IPS-15b (cell line): ENCODE measurements around the gene NMT1.
"Not testable (repeated sequence)": the region's sequence is repeated elsewhere in the genome, so short reads cannot be mapped to it uniquely, and the experiment has no call there.

Source experiments
- H3K27me3 ChIP-seq: one replicate; pipeline ENCODE4 v1.6.1; 2013; ENCODE audit warnings: low read length; ENCODE audit not compliant: control insufficient read depth, insufficient read depth
- H3K36me3 ChIP-seq: one replicate; pipeline ENCODE4 v1.6.1; 2013; ENCODE audit warnings: low read length; ENCODE audit not compliant: control insufficient read depth, insufficient read depth
- H3K4me1 ChIP-seq: one replicate; pipeline ENCODE4 v1.6.1; 2013; ENCODE audit warnings: mild to moderate bottlenecking, low read length; ENCODE audit not compliant: control insufficient read depth, insufficient read depth
- H3K4me3 ChIP-seq: one replicate; pipeline ENCODE4 v1.5.1; 2013; ENCODE audit warnings: low read depth, low read length
- H3K9ac ChIP-seq: one replicate; pipeline ENCODE4 v1.6.1; 2013; ENCODE audit warnings: low read depth, mild to moderate bottlenecking, low read length
- H3K9me3 ChIP-seq: one replicate; pipeline ENCODE4 v1.6.1; 2013; ENCODE audit warnings: mild to moderate bottlenecking, low read length; ENCODE audit not compliant: control insufficient read depth, insufficient read depth

NMT1 gene

DNA sequence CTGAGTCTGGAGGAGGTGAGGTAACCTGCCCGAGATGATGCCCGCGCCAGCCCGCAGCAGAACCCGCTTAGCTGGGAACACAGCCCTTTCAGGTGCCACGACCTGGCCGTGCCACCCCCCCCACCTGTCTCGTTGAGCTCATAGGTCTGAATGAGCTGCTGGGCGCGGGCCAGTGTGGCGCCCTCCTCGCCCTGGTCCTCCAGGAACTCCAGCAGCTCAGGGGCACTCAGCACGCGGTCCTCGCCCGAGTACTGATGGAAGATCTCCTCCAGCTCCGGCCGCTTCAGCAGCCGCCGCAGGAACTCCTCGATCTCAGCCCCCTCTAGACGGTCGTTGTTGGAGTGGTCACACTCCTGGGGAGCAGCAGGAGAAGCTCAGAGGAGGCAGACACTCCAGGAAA, 57.6 kb downstream of the NMT1 start:
- Histone ChIP-seq H3K27me3 (no peaks in the 10 kb centered on the region), H3K9ac (no peak overlapping the region), H3K9me3 (no peaks in the 10 kb centered on the region), H3K4me3 (no peak overlapping the region), H3K36me3 (no peaks in the 10 kb centered on the region), H3K4me1 (no peaks in the 10 kb centered on the region)

DNA sequence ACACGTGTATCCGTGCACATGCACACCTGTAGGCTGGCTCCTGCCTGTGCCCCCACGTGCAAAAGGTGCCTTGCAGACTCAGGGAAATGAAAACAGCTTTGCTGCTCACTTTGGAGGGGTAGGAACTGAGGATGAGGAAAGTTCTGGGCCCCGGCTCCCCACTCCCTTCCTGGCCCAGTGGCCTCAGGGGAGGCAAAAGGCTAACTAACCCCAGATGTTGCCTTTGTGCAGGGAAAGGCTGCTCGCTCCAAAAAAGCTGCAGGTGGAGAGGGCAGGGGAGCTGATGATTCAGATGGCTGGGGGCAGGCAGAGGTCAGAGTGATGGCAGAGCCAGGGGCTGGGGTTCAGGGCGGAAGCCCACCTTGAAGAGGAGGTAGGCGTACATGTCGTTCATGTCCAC, 58.8 kb downstream of the NMT1 start:
- no peak overlapping the region for H3K9ac ChIP-seq
- no peaks in the 10 kb centered on the region for H3K36me3 ChIP-seq
- no peak overlapping the region for H3K4me3 ChIP-seq
- no peaks in the 10 kb centered on the region for H3K9me3 ChIP-seq
- H3K27me3 ChIP-seq = no peaks in the 10 kb centered on the region
- H3K4me1 ChIP-seq = no peaks in the 10 kb centered on the region

DNA sequence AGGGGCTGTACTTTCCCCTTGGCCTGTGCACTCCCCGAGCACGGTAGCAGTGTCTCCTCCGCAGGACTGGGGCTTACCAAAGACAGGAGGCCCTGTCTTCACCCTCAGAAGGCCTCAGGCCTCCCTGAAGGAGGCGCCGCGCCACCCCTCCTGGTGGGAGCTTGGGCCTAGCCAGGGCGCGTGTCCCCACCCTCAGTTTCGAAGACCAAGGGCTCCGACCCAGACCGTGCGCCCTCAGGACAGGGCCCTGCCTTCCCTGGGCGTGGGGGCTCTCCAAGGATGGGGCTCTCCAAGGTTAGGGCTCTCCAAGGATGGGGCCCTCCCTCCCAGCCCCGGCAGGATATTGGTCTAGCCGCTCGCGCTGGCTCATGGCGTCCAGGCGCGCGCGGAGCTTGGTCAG, 59.4 kb downstream of the NMT1 start:
- H3K27me3 ChIP-seq = no peaks in the 10 kb centered on the region
- no peak overlapping the region for H3K4me3 ChIP-seq
- no peak overlapping the region for H3K9ac ChIP-seq
- H3K36me3 ChIP-seq = no peaks in the 10 kb centered on the region
- H3K9me3 ChIP-seq = no peaks in the 10 kb centered on the region
- H3K4me1 ChIP-seq = no peaks in the 10 kb centered on the region

DNA sequence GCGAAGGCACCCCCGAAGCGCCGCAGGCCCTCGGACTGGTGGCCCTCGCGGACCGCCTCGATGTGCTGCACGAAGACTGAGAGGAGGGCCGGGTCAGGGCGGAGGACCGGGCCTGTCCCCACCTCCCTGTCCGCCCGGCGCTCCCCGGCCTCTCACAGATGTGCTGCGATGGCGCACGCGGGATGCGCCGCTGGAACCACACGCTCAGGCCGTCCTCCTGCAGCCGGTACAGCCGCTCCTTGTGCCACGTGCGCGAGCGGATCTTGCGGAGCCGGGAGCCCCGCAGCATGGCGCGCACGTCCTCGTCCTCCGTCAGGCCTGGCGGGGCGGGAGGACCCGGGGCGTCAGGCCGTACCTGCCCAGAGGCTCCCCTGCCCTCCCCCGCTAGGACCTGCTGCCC, 59.9 kb downstream of the NMT1 start:
- Histone ChIP-seq H3K4me1 (no peaks in the 10 kb centered on the region), H3K27me3 (no peaks in the 10 kb centered on the region), H3K36me3 (no peaks in the 10 kb centered on the region), H3K4me3 (no peak overlapping the region), H3K9ac (no peak overlapping the region), H3K9me3 (no peaks in the 10 kb centered on the region)

DNA sequence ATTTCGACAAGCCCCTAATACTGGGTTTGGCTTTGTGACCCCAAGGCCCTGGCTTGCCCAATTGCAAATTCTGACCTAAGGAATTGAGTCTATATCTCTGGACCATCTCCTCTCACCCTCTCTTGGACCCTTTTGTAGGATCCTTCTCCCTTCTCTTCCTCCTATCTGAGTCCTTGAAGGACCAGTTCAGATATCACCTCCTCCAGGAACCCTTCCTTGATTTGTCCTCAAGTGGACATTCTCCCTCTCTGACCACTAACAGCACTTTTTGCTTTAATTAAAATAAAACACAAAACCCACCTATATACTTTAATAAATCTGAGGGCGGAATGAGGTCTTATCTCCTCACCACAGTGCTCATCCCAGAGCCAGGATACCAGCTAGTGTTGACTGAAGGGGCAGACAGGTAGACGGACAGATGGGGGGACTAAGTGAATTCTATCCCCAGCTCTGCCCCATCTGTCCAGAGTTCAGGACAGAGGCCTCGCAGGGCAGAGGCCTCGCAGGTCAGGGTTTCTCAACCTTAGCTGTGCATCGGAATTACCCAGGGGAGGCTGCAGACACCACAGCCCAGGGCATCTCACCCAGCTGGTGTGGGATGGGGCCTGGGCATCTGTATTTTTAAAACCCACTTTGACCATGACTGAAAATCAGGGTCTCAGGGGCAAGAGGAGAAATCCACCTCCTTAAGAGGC, 62.1 kb downstream of the NMT1 start:
- Histone ChIP-seq H3K9ac (no peak overlapping the region), H3K36me3 (no peaks in the 10 kb centered on the region), H3K4me3 (no peak overlapping the region), H3K4me1 (no peaks in the 10 kb centered on the region), H3K9me3 (no peaks in the 10 kb centered on the region), H3K27me3 (no peaks in the 10 kb centered on the region)

DNA sequence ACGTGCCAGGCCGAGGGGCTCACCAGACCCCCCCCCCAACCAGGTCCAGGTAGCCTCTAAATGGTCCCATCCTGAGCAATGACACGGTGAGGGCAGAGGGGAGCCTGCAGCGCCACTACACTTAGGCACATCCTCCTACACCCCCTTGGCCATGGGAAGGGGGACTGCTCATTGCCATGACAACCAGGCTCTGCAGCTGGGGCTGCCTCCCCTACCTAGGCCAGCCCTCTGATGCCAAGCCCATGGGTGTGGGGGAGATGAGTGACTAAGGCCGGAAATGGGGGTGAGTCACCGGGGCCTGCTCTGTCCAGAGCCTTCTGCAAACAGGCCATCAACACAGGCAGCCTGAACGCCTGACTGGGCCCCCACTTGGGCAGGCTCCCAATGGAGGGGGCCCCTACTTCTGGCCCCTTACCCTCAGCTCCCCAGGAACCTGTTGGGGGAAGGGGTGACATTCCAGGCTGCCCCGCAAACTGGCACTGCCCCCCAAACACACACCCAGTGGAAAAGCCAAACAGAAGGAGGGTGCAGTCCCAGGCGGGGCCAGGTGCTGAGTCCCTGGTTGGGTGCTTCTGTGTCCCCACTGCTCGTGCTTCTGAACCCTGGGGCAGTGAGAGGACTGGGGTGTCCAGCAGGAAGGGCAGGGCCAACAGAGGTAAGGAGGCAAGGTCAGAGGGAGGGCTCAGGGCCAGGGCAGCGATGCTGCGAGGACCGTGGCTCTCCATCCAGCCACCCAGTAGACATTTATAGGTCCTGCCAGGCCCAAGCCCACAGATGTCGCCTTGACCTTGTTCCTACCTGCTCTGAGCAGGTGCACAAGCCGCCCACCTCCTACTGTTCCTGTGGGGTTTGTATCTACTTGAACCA, 63.0 kb downstream of the NMT1 start:
- H3K4me3 ChIP-seq = no peak overlapping the region
- H3K4me1 ChIP-seq = no peaks in the 10 kb centered on the region
- no peaks in the 10 kb centered on the region for H3K9me3 ChIP-seq
- H3K27me3 ChIP-seq = no peaks in the 10 kb centered on the region
- H3K36me3 ChIP-seq = no peaks in the 10 kb centered on the region
- no peak overlapping the region for H3K9ac ChIP-seq

DNA sequence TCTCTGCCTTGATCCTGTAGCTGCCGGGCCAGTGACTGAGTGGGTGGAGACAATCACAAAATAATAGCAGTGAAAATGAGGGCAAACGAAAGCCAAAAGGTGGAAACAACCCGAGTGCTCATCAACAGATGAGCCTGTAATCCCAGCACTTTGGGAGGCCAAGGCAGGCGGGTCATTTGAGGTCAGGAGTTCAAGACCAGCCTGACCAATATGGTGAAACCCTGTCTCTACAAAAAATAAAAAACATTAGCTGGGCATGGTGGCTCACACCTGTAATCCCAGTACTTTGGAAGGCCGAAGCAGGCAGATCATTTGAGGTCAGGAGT, 63.6 kb downstream of the NMT1 start:
- not testable (repeated sequence) for H3K27me3 ChIP-seq, H3K9ac ChIP-seq, H3K4me3 ChIP-seq, H3K9me3 ChIP-seq, H3K4me1 ChIP-seq, H3K36me3 ChIP-seq

DNA sequence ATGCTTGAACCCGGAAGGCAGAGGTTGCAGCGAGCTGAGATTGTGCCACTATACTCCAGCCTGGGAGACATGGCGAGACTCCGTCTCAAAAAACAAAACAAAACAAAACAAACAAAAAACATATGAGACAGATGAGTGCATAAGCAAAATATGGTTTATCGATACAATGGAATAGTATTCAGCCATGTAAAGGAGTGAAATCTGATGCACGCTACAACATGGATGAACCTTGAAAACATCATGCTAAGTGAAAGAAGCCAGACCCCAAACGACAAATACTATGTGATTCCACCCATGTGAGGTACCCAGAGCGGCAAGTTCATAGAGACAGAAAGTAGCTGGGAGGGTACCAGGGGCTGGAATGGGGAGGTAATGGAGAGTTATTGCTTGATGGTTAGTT, 64.4 kb downstream of the NMT1 start:
- no peaks in the 10 kb centered on the region for H3K4me1 ChIP-seq
- no peak overlapping the region for H3K9ac ChIP-seq
- no peak overlapping the region for H3K4me3 ChIP-seq

DNA sequence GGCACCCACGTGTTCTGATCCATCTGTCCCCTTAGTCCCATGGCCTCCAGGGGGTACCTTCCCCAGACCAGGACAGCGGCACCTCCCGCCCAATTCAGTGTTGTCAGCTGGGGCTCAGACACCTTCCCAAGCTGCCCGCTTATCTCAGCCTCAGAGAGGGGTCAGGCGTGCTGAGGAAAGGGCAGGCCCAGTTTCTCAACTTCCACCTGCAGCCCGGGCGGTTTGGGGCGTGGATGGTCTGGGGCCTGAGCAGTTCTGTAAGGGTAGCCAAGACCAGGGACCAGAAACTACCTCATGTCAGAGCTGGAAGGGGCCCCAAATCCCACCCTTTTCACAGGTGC, 66.1 kb downstream of the NMT1 start:
- H3K36me3 ChIP-seq = no peaks in the 10 kb centered on the region
- H3K4me1 ChIP-seq = no peaks in the 10 kb centered on the region
- no peaks in the 10 kb centered on the region for H3K27me3 ChIP-seq
- H3K9ac ChIP-seq = no peak overlapping the region
- no peak overlapping the region for H3K4me3 ChIP-seq
- H3K9me3 ChIP-seq = no peaks in the 10 kb centered on the region

More for the DNA sequence above, 64.4 kb downstream of the NMT1 start:
- Histone ChIP-seq H3K36me3 (no peaks in the 10 kb centered on the region), H3K27me3 (no peaks in the 10 kb centered on the region), H3K9me3 (no peaks in the 10 kb centered on the region)

DNA sequence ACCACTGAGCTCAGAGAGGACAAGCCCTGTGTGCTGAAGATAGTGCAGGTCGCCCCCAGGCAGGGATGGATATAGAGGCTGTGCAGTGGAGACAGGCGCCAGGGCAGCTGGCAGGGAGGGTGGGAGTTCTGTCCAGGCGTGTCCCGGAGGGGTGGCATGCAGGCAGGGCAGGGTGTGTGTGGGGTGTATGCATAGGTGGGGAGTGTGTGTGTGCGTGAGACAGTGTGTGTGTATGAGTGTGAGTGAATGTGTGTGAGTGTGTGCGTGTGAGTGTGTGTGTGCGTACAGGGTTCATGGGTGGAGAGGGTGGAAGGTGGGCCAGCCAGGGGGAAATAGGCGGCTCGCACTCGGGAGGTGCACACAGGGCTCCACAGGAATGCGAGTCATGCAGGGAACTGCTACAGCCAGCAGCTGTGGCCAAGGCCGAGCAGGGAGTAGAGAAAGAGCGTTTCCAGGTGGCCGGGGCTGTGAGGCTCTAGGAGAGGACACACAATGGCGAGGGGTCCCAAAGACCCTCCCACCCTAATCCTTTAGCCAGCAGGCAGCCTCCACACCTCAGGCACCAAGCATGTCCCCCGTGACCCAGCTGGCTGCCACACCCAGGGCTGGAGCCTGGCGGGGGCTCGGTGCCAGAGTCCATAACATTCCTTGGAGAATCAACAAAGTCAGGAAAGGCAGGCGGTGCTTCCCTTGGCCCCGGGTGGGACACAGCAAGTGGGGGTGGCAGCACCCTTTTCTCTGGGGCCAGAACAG, 66.6 kb downstream of the NMT1 start:
- H3K36me3 ChIP-seq = no peaks in the 10 kb centered on the region
- H3K4me1 ChIP-seq = no peaks in the 10 kb centered on the region
- H3K4me3 ChIP-seq = no peak overlapping the region
- no peaks in the 10 kb centered on the region for H3K27me3 ChIP-seq
- no peaks in the 10 kb centered on the region for H3K9me3 ChIP-seq
- H3K9ac ChIP-seq = no peak overlapping the region

DNA sequence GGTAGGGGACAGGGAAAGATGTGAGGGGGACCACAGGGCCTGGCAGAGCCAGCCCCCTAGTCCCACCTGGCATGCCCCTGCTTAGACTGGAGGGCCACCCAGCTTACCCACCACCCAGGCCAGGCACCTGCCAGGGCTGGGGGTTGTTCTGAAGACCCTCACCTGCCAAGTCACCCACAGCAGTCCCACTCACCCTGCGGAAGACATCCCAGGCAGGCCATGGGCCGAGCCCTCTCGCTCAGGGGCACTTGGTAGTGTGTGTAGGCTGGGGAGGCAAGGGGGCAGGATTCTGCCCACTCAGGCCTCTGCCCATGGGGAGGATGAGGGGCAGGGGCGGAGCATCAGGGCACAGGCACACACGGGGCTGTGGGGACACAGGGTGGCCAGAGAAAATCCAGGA, 67.2 kb downstream of the NMT1 start:
- H3K9ac ChIP-seq = no peak overlapping the region

DNA sequence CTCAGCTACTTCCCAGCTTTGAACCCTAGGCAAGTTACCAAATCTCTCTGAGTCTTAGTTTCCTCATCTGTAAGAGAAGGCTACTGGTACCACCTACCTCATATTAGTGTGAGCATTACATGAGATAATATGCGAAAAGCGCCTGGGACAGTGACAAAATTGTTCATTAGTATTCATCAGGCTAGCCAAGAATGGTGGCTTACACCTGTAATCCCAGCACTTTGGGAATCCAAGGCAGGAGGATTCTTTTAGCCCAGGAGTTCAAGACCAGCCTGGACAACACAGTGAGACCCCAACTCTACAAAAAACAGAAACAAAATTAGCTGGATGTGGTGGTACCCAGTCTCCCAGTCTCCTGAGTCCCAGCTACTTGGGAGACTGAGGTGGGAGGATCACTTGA, 67.9 kb downstream of the NMT1 start:
- Histone ChIP-seq H3K9me3 (no peaks in the 10 kb centered on the region), H3K9ac (no peak overlapping the region), H3K4me3 (no peak overlapping the region), H3K4me1 (no peaks in the 10 kb centered on the region), H3K27me3 (no peaks in the 10 kb centered on the region), H3K36me3 (no peaks in the 10 kb centered on the region)

More for the DNA sequence above, 67.2 kb downstream of the NMT1 start:
- Histone ChIP-seq H3K4me3 (no peak overlapping the region), H3K4me1 (no peaks in the 10 kb centered on the region), H3K27me3 (no peaks in the 10 kb centered on the region), H3K9me3 (no peaks in the 10 kb centered on the region), H3K36me3 (no peaks in the 10 kb centered on the region)
